DND-41 (cell line): ENCODE data around the gene DGCR6.
"Not testable (repeated sequence)": the region's sequence is repeated elsewhere in the genome, so short reads cannot be mapped to it uniquely, and the experiment has no call there.

Source experiments
- ATAC-seq: fragments of 200-7000 bp; cut with Tn5 transposase; 3 replicates; pipeline ENCODE4 v1.9.1; 2021; ENCODE audit warnings: low read depth; ENCODE audit not compliant: insufficient read depth
- DNase-seq: peaks from one replicate; pipeline ENCODE4 v3.0.0-alpha.2; 2020
- H2AFZ ChIP-seq: 2 replicates; pipeline ENCODE4 v1.6.0; 2012; ENCODE audit warnings: low read depth, low read length
- H3K27ac ChIP-seq: 2 replicates; pipeline ENCODE4 v1.5.1; 2012; ENCODE audit warnings: low read length, inconsistent platforms
- H3K27me3 ChIP-seq: fragments of 200-600 bp; sonication (generic); 2 replicates; pipeline ENCODE4 v1.6.0; 2012; ENCODE audit warnings: low read length, mild to moderate bottlenecking, inconsistent platforms; ENCODE audit not compliant: insufficient read depth, poor library complexity
- H3K36me3 ChIP-seq: 2 replicates; pipeline ENCODE4 v1.5.1; 2012; ENCODE audit warnings: low read length, inconsistent platforms; ENCODE audit not compliant: insufficient read depth
- H3K4me1 ChIP-seq: 2 replicates; pipeline ENCODE4 v1.5.1; 2012; ENCODE audit warnings: mild to moderate bottlenecking, low read length; ENCODE audit not compliant: insufficient read depth
- H3K4me2 ChIP-seq: 2 replicates; pipeline ENCODE4 v1.6.0; 2012; ENCODE audit warnings: mild to moderate bottlenecking, moderate library complexity, low read length, inconsistent platforms; ENCODE audit not compliant: insufficient read depth
- H3K4me3 ChIP-seq, 2 experiments: fragments of 200-600 bp in 1 of 2; shearing (Covaris generic) in 1 of 2; 2 replicates each; pipeline ENCODE4 v1.5.1; 2012 to 2016; ENCODE audit warnings: inconsistent platforms in 2 of 2, low read length in 2 of 2, mild to moderate bottlenecking in 2 of 2, low read depth in 1 of 2, moderate library complexity in 1 of 2
- H3K79me2 ChIP-seq: 2 replicates; pipeline ENCODE4 v1.6.0; 2012; ENCODE audit warnings: low read length, inconsistent platforms; ENCODE audit not compliant: insufficient read depth
- H3K9ac ChIP-seq: 2 replicates; pipeline ENCODE4 v1.6.0; 2012; ENCODE audit warnings: low read depth, mild to moderate bottlenecking, inconsistent platforms, low read length, moderate library complexity
- H3K9me3 ChIP-seq: 2 replicates; pipeline ENCODE4 v1.5.1; 2012; ENCODE audit warnings: low read length, moderate library complexity, mild to moderate bottlenecking, inconsistent platforms; ENCODE audit not compliant: insufficient read depth, severe bottlenecking
- H4K20me1 ChIP-seq: 2 replicates; pipeline ENCODE4 v1.6.0; 2012; ENCODE audit warnings: low read length; ENCODE audit not compliant: insufficient read depth
- EZH2 ChIP-seq: IDR thresholded peaks from 3 replicates; pipeline ENCODE4 v1.6.1; 2012; ENCODE audit warnings: borderline replicate concordance, low read depth, mild to moderate bottlenecking, moderate library complexity, low read length, inconsistent platforms; ENCODE audit not compliant: severe bottlenecking
- TF ChIP-seq, protein P1 (sequence below): IDR thresholded peaks from 2 replicates; pipeline ENCODE4 v1.5.1; 2012; ENCODE audit warnings: borderline replicate concordance, low read length, moderate library complexity, mild to moderate bottlenecking; ENCODE audit not compliant: poor library complexity, severe bottlenecking; ENCODE audit errors: extremely low read depth

The DGCR6 gene

DNA sequence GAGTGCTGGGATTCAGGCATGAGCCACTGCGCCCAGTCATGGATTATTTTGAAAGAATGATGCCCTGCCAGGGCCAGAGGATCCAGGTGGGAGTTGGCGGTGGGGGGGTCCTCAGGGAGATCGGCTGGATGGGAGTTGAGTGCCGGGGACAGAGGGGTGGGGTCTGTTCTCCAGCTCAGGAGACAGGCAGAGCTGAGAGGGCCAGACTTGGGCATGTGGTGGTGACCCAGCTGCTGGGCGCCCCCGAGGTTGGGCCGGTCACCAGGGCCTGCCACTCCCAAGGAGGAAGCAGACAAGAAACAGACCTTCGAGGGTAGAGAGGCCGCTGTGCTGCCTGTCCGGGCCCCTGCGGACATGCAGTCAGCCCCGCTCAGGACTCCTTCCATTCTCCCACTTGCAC lies 41.8 kb downstream of the DGCR6 start:
- no peaks in the 10 kb centered on the region for H3K36me3 ChIP-seq
- no peaks in the 10 kb centered on the region for H3K9me3 ChIP-seq
- H4K20me1 ChIP-seq, result no peaks in the 10 kb centered on the region
- no peaks in the 10 kb centered on the region for H3K27me3 ChIP-seq
- no peak overlapping the region for H3K27ac ChIP-seq
- H2AFZ ChIP-seq, result no peak overlapping the region
- ATAC-seq (no peak), DNase-seq (no peak)
- H3K79me2 ChIP-seq, result peaks cover 1% of the 10 kb centered on the region; the same call in 1 of the 2 replicates
- H3K4me1 ChIP-seq, result no peaks in the 10 kb centered on the region
- no peak for TF ChIP-seq EZH2
- TF ChIP-seq, protein P1, sequence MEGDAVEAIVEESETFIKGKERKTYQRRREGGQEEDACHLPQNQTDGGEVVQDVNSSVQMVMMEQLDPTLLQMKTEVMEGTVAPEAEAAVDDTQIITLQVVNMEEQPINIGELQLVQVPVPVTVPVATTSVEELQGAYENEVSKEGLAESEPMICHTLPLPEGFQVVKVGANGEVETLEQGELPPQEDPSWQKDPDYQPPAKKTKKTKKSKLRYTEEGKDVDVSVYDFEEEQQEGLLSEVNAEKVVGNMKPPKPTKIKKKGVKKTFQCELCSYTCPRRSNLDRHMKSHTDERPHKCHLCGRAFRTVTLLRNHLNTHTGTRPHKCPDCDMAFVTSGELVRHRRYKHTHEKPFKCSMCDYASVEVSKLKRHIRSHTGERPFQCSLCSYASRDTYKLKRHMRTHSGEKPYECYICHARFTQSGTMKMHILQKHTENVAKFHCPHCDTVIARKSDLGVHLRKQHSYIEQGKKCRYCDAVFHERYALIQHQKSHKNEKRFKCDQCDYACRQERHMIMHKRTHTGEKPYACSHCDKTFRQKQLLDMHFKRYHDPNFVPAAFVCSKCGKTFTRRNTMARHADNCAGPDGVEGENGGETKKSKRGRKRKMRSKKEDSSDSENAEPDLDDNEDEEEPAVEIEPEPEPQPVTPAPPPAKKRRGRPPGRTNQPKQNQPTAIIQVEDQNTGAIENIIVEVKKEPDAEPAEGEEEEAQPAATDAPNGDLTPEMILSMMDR, result no peak
- no peak overlapping the region for H3K9ac ChIP-seq
- H3K4me2 ChIP-seq, result no peak overlapping the region
- no peak overlapping the region for H3K4me3 ChIP-seq

DNA sequence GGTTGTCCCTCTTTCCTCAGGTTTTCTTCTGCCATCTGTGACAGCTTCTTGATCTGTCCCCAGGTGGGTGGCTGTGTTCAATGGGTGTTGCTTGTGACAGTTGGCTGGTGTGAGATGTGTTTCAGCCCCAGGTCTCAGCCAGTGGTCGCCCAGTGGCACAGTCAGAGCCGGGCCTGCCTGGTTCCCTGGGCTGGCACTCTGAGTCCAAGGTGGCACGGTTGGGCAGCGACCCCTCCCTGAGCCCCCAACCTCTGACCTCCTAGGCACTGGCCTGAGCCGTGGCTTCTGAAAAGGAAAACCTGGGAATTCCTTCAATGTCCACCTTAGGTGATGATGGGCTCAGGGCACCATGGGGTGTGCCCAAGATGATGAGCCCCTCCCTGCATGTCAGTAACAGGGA lies 44.0 kb downstream of the DGCR6 start:
- Histone ChIP-seq H4K20me1 (no peaks in the 10 kb centered on the region), H3K9me3 (no peaks in the 10 kb centered on the region), H3K9ac (no peak overlapping the region), H2AFZ (no peak overlapping the region), H3K27me3 (no peaks in the 10 kb centered on the region), H3K4me3 (no peak overlapping the region), H3K4me2 (no peak overlapping the region), H3K36me3 (no peaks in the 10 kb centered on the region), H3K27ac (no peak overlapping the region), H3K79me2 (peaks cover 1% of the 10 kb centered on the region; the same call in 1 of the 2 replicates), H3K4me1 (no peaks in the 10 kb centered on the region)
- DNase-seq (no peak), ATAC-seq (no peak)
- TF ChIP-seq EZH2, result no peak
- TF ChIP-seq, protein P1, result no peak

DNA sequence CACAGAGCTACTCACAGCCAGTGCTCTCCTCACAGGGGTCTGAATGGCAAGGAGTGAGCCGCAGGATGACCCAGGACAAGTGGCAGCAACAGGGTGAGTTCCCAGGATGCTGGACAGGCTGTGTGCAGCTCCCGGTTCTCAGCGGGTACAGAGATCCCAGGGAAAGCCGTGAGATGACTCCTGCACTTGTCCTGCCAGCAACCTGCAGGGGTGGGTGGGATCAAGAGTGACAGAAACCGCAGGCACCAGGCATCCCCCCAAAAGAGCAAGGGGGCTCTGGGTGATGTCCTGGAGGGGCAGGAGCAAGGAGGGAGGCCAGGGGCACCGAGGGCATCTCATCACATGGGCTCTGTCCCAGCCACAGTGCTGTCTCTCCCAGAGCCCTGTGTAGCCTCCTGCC lies 45.9 kb downstream of the DGCR6 start:
- Histone ChIP-seq H3K27me3 (no peaks in the 10 kb centered on the region), H2AFZ (no peak overlapping the region), H3K4me2 (no peak overlapping the region), H3K9me3 (no peaks in the 10 kb centered on the region), H3K79me2 (peaks cover 1% of the 10 kb centered on the region; the same call in 1 of the 2 replicates), H3K36me3 (no peaks in the 10 kb centered on the region), H3K4me1 (no peaks in the 10 kb centered on the region), H3K9ac (no peak overlapping the region), H3K4me3 (no peak overlapping the region), H4K20me1 (no peaks in the 10 kb centered on the region), H3K27ac (no peak overlapping the region)
- no peak for TF ChIP-seq EZH2
- TF ChIP-seq, protein P1, result no peak
- DNase-seq (no peak), ATAC-seq (no peak)

DNA sequence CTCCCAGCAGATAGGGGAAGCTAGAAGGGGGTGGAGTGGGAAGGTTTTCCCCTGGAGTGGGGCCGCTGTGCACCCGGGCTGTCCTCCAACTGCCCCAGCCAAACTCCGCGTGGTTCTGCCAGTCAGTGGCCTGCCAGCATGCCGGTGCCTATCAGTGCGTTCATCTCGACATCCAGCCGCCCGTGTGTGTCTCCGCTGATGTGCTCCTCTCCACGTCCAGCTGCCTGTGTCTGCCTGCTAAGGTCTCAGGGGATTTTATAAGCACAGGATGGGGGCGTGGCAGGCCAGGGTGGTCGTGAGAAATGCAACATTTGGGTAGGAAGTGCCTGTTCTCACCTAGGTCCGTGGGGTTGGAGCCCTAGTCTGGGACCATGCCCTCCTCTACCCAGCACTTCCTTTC lies 47.0 kb downstream of the DGCR6 start:
- H3K4me2 ChIP-seq, H3K36me3 ChIP-seq, H4K20me1 ChIP-seq, H3K9me3 ChIP-seq, H3K79me2 ChIP-seq, DNase-seq, H3K4me1 ChIP-seq, H3K9ac ChIP-seq, H2AFZ ChIP-seq, H3K4me3 ChIP-seq, H3K27ac ChIP-seq, H3K27me3 ChIP-seq, ATAC-seq: not testable (repeated sequence)
